MM.1S (cell line): ENCODE measurements around the gene XPO6.

Source experiments
- DNase-seq: peaks from one replicate; pipeline ENCODE4 v3.0.0-alpha.2; 2015
- H2AFZ ChIP-seq: fragments of 300-600 bp; sonication (generic); 2 replicates; pipeline ENCODE4 v1.6.0; 2016; ENCODE audit warnings: antibody characterized with exemption, low read length
- H3F3A ChIP-seq: fragments of 300-600 bp; sonication (generic); 2 replicates; pipeline ENCODE4 v1.6.1; 2016; ENCODE audit warnings: mild to moderate bottlenecking, antibody characterized with exemption, low read length, moderate library complexity, mixed read lengths; ENCODE audit not compliant: insufficient read depth
- H3K27ac ChIP-seq: fragments of 300-600 bp; sonication (generic); 2 replicates; pipeline ENCODE4 v1.5.1; 2016; ENCODE audit warnings: mild to moderate bottlenecking, low read length
- H3K27me3 ChIP-seq: fragments of 300-600 bp; sonication (generic); replicated peaks from 2 replicates; pipeline ENCODE4 v1.6.0; 2016; ENCODE audit warnings: low read length; ENCODE audit not compliant: insufficient read depth
- H3K36me3 ChIP-seq: fragments of 300-600 bp; sonication (generic); replicated peaks from 2 replicates; pipeline ENCODE4 v1.6.1; 2016; ENCODE audit warnings: mild to moderate bottlenecking, low read length, mixed read lengths; ENCODE audit not compliant: insufficient read depth
- H3K4me1 ChIP-seq: fragments of 300-600 bp; sonication (generic); 2 replicates; pipeline ENCODE4 v1.6.1; 2016; ENCODE audit warnings: low read length, mixed read lengths
- H3K4me2 ChIP-seq: fragments of 300-600 bp; sonication (generic); 2 replicates; pipeline ENCODE4 v1.6.0; 2016; ENCODE audit warnings: low read depth, low read length
- H3K4me3 ChIP-seq: fragments of 300-600 bp; sonication (generic); 2 replicates; pipeline ENCODE4 v1.5.1; 2016; ENCODE audit warnings: low read length, mixed read lengths
- H3K79me2 ChIP-seq: fragments of 300-600 bp; sonication (generic); 2 replicates; pipeline ENCODE4 v1.6.1; 2016; ENCODE audit warnings: mixed run types, low read length, mixed read lengths
- H3K9ac ChIP-seq: fragments of 300-600 bp; sonication (generic); 2 replicates; pipeline ENCODE4 v1.6.1; 2016; ENCODE audit warnings: low read length, mixed read lengths
- H3K9me2 ChIP-seq: fragments of 300-600 bp; sonication (generic); replicated peaks from 2 replicates; pipeline ENCODE4 v1.6.1; 2016; ENCODE audit warnings: mild to moderate bottlenecking, low read length, mixed read lengths; ENCODE audit not compliant: insufficient read depth
- H3K9me3 ChIP-seq: fragments of 300-600 bp; sonication (generic); replicated peaks from 2 replicates; pipeline ENCODE4 v1.6.1; 2016; ENCODE audit warnings: mild to moderate bottlenecking, low read length, mixed read lengths; ENCODE audit not compliant: insufficient read depth
- H4K20me1 ChIP-seq: fragments of 300-600 bp; sonication (generic); 2 replicates; pipeline ENCODE4 v1.6.1; 2016; ENCODE audit warnings: mild to moderate bottlenecking, low read length, moderate library complexity, mixed read lengths; ENCODE audit not compliant: insufficient read depth
- EZH2 ChIP-seq: fragments of 300-600 bp; sonication (generic); optimal IDR thresholded peaks from 2 replicates; pipeline ENCODE3; 2017; ENCODE audit warnings: low read depth, mild to moderate bottlenecking, antibody characterized with exemption, low read length, mixed read lengths
- EZH2phosphoT487 ChIP-seq: fragments of 300-600 bp; sonication (generic); IDR thresholded peaks from 2 replicates; pipeline ENCODE4 v1.6.1; 2018; ENCODE audit warnings: antibody characterized with exemption, low read length
- TF ChIP-seq, protein P1 (sequence below): fragments of 300-600 bp; sonication (generic); IDR thresholded peaks from 2 replicates; pipeline ENCODE4 v1.5.1; 2016; ENCODE audit warnings: antibody characterized with exemption, low read length, mixed read lengths

The XPO6 gene

DNA sequence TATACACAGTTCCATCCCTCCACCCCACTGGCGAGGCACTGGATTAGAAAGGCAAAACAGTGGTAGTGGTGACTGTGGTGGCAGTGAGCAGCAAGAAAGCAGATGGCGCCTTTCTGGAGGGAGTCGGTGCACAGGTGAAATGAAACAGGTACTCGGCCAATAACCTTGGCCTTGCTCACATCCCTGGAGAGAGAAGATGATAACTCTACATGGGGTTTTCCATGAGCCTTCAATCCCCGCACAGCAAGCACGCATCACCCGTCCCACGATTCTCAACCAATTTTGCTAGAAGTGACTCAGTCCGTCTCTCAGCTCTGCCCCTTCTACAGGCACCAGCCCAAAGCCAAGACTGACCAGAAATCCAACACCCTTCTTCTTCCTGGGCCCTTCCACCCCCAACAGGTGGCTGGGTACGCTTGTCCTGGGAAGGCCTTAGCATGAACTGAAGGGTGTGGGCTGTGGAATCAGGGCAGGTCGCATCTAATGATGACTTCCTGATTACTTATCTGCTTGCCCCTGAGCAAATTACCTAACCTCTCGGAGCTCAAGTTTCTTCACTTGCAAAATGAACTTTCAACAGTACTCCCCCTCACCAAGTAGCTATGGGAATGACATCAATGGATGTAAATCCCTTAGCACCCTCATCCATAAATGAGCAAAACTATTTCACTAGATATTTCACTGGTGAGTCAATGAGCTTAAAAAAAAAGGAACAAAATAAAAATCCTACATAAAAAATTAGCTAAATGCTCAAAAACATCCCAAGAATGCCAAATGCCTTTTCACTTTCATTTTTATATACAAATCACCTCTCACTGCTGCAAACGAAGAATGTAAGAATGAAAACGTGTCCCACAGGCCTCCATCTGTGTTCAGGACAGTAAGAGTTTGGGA is 18.0 kb downstream of the XPO6 start:
- DNase-seq: no peak
- H4K20me1 ChIP-seq: peaks cover 46% of the 10 kb centered on the region
- H3K4me1 ChIP-seq: peaks cover 2% of the 10 kb centered on the region; the same call in 1 of the 2 replicates
- 0 out of 2 replicates have a peak, but pooled peaks cover 1% of the 10 kb centered on the region for H3F3A ChIP-seq
- peaks cover 95% of the 10 kb centered on the region for H3K79me2 ChIP-seq
- no peak overlapping the region for H3K27ac ChIP-seq
- no peaks in the 10 kb centered on the region for H3K9me2 ChIP-seq
- no peak overlapping the region for H3K4me2 ChIP-seq
- H3K36me3 ChIP-seq: no peaks in the 10 kb centered on the region
- no peak overlapping the region for H3K9ac ChIP-seq
- no peak overlapping the region for H3K4me3 ChIP-seq
- no peaks in the 10 kb centered on the region for H3K9me3 ChIP-seq
- no peak overlapping the region for H2AFZ ChIP-seq
- H3K27me3 ChIP-seq: no peaks in the 10 kb centered on the region
- TF ChIP-seq EZH2phosphoT487: no peak
- TF ChIP-seq, protein P1, sequence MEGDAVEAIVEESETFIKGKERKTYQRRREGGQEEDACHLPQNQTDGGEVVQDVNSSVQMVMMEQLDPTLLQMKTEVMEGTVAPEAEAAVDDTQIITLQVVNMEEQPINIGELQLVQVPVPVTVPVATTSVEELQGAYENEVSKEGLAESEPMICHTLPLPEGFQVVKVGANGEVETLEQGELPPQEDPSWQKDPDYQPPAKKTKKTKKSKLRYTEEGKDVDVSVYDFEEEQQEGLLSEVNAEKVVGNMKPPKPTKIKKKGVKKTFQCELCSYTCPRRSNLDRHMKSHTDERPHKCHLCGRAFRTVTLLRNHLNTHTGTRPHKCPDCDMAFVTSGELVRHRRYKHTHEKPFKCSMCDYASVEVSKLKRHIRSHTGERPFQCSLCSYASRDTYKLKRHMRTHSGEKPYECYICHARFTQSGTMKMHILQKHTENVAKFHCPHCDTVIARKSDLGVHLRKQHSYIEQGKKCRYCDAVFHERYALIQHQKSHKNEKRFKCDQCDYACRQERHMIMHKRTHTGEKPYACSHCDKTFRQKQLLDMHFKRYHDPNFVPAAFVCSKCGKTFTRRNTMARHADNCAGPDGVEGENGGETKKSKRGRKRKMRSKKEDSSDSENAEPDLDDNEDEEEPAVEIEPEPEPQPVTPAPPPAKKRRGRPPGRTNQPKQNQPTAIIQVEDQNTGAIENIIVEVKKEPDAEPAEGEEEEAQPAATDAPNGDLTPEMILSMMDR: no peak
- no peak for TF ChIP-seq EZH2

GRCh38 chr16:28192806-28193529 is 18.8 kb downstream of the XPO6 start:
- Histone ChIP-seq H3K27me3 (no peaks in the 10 kb centered on the region), H3K9me3 (no peaks in the 10 kb centered on the region), H3K4me1 (peaks cover 10% of the 10 kb centered on the region), H2AFZ (no peak overlapping the region), H3K36me3 (no peaks in the 10 kb centered on the region), H3K79me2 (peaks cover 98% of the 10 kb centered on the region), H3K4me3 (no peak overlapping the region), H3K4me2 (no peak overlapping the region), H4K20me1 (peaks cover 54% of the 10 kb centered on the region), H3K9ac (no peak overlapping the region), H3K27ac (no peak overlapping the region), H3K9me2 (no peaks in the 10 kb centered on the region), H3F3A (peaks cover 7% of the 10 kb centered on the region)
- TF ChIP-seq EZH2 (no peak), EZH2phosphoT487 (no peak)
- TF ChIP-seq, protein P1: no peak
- DNase-seq: no peak

GRCh38 chr16:28191364-28191960 is 20.3 kb downstream of the XPO6 start:
- H3K36me3 ChIP-seq: no peaks in the 10 kb centered on the region
- peaks cover 67% of the 10 kb centered on the region for H4K20me1 ChIP-seq
- H3K27me3 ChIP-seq: no peaks in the 10 kb centered on the region
- TF ChIP-seq, protein P1: no peak
- TF ChIP-seq EZH2 (no peak), EZH2phosphoT487 (no peak)
- H3K9me2 ChIP-seq: no peaks in the 10 kb centered on the region
- no peak overlapping the region for H3K4me3 ChIP-seq
- no peaks in the 10 kb centered on the region for H3K9me3 ChIP-seq
- no peak overlapping the region for H3K4me2 ChIP-seq
- H3F3A ChIP-seq: peaks cover 13% of the 10 kb centered on the region
- no peak overlapping the region for H2AFZ ChIP-seq
- DNase-seq: no peak
- H3K4me1 ChIP-seq: peaks cover 22% of the 10 kb centered on the region
- H3K27ac ChIP-seq: no peak overlapping the region
- no peak overlapping the region for H3K9ac ChIP-seq
- H3K79me2 ChIP-seq: peaks cover 98% of the 10 kb centered on the region
